Smooth muscle cell (in vitro differentiated cells): ENCODE data around the gene ARFGEF3. TPM values are rescaled to one million over a fixed set of nuclear protein-coding genes. Genes with fewer than 3 reads are reported as not detected.

Source experiments
- DNase-seq: peaks from one replicate; lab custom pipeline; 2025; ENCODE audit not compliant: unreplicated experiment; lab: John Stamatoyannopoulos, UW
- H2AFZ ChIP-seq: fragments of 200-600 bp; sonication (generic); 2 replicates; pipeline ENCODE4 v1.6.0; 2016; ENCODE audit warnings: antibody characterized with exemption, low read depth, mild to moderate bottlenecking
- H3F3A ChIP-seq: fragments of 200-600 bp; sonication (generic); 2 replicates; pipeline ENCODE4 v1.6.0; 2017; ENCODE audit warnings: antibody characterized with exemption, low read depth
- H3K27ac ChIP-seq: fragments of 200-600 bp; sonication (generic); 2 replicates; pipeline ENCODE4 v1.5.1; 2016; ENCODE audit warnings: low read depth, mild to moderate bottlenecking
- H3K27me3 ChIP-seq: fragments of 200-600 bp; sonication (generic); 2 replicates; pipeline ENCODE4 v1.6.1; 2016; ENCODE audit warnings: low read depth, mild to moderate bottlenecking
- H3K36me3 ChIP-seq: fragments of 200-600 bp; sonication (generic); 2 replicates; pipeline ENCODE4 v1.5.1; 2016; ENCODE audit warnings: low read depth
- H3K4me1 ChIP-seq: fragments of 200-600 bp; sonication (generic); 2 replicates; pipeline ENCODE4 v1.5.1; 2016; ENCODE audit warnings: low read depth
- H3K4me2 ChIP-seq: fragments of 200-600 bp; sonication (generic); 2 replicates; pipeline ENCODE4 v1.6.0; 2016; ENCODE audit warnings: mild to moderate bottlenecking
- H3K4me3 ChIP-seq: fragments of 200-600 bp; sonication (generic); 2 replicates; pipeline ENCODE4 v1.5.1; 2016; ENCODE audit warnings: mild to moderate bottlenecking
- H3K79me2 ChIP-seq: fragments of 200-600 bp; sonication (generic); 2 replicates; pipeline ENCODE4 v1.6.0; 2016; ENCODE audit warnings: low read depth, mild to moderate bottlenecking
- H3K9ac ChIP-seq: fragments of 200-600 bp; sonication (generic); 2 replicates; pipeline ENCODE4 v1.6.0; 2016; ENCODE audit warnings: low read depth
- H3K9me3 ChIP-seq: fragments of 200-600 bp; sonication (generic); replicated peaks from 2 replicates; pipeline ENCODE4 v1.5.1; 2016; ENCODE audit warnings: low read depth
- H4K20me1 ChIP-seq: fragments of 200-600 bp; sonication (generic); 2 replicates; pipeline ENCODE4 v1.6.0; 2016; ENCODE audit warnings: low read depth
- WGBS: methylation state at CpG from one replicate; pipeline ENCODE4 v1.1.7; 2016; ENCODE audit warnings: low lambda C conversion rate; 5-methylcytosine and 5-hydroxymethylcytosine counted together
- polyA plus RNA-seq: library from polyadenylated mRNA; unstranded; fragments of >200 nt; fragmentation: Nextera tagmentation; extraction: Ambion mirVana; gene quantifications from 2 replicates; pipeline ENCODE4 v1.2.1, GENCODE V29; 2016
- total RNA-seq: library from RNA; depleted of rRNA; stranded (reverse); fragments of >200 nt; gene quantifications from 2 replicates; pipeline ENCODE4 v1.2.3, GENCODE V29; 2014
- TF ChIP-seq, protein P1 (sequence below): fragments of 200-600 bp; sonication (generic); IDR thresholded peaks from 2 replicates; pipeline ENCODE4 v1.5.1; 2017; ENCODE audit warnings: borderline replicate concordance, mild to moderate bottlenecking, antibody characterized with exemption; ENCODE audit not compliant: insufficient read depth, poor library complexity, severe bottlenecking

Gene ARFGEF3
- total and polyA plus RNA-seq, 2 experiments from 2014 or later, result 0.06 to 2.2 TPM

DNA sequence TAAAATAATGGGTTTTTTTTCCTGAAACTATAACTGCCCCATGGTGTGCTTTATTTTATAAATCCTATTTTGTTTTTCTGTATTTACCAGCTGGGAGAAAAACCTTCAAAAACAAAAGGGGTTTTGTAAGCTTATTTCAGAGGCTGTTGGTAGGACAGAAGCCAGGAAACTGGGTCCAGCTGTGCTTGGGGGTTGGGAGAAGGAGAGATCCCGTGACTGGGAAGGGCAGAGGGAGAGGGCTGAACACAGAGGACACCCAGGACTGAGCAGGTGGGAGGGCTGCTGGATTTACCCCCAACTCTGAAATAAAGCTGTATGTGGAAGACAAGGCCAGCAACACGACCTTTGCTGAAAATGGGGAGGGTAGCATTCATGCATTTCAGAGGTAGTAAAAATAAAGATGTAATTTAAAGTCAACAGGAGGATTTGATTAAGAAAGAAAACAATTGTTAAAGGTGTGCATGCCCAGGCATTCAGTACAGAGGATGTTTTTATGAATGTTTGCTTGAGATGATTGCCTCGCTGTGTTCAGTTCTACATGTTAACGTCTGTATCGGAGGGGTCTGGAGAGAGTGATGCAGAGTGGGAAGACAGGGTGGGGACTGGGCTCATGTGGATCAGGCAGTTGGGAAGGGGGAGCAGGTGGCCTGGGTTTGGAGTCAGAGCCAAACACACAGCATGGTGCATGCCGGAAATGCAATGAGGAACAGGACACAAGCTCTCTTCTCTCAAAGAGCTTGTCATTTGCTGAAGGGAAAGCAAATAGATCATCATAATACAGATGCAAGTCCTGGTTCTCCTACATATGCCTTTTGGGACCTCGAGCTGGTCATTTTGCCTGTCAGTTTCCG lies 21.4 kb downstream of the ARFGEF3 start:
- no peak for DNase-seq
- no peak overlapping the region for H3K4me3 ChIP-seq
- no peak overlapping the region for H3K4me2 ChIP-seq
- no peaks in the 10 kb centered on the region for H3F3A ChIP-seq
- WGBS, result 66% methylated on average over 8 of the region's 8 CpGs
- H2AFZ ChIP-seq, result no peak overlapping the region
- no peaks in the 10 kb centered on the region for H3K79me2 ChIP-seq
- H3K9me3 ChIP-seq, result no peaks in the 10 kb centered on the region
- no peaks in the 10 kb centered on the region for H3K36me3 ChIP-seq
- H3K27me3 ChIP-seq, result peaks cover 3% of the 10 kb centered on the region
- H3K4me1 ChIP-seq, result peaks cover 19% of the 10 kb centered on the region
- no peak overlapping the region for H3K27ac ChIP-seq
- H4K20me1 ChIP-seq, result no peaks in the 10 kb centered on the region
- H3K9ac ChIP-seq, result no peak overlapping the region
- TF ChIP-seq, protein P1, sequence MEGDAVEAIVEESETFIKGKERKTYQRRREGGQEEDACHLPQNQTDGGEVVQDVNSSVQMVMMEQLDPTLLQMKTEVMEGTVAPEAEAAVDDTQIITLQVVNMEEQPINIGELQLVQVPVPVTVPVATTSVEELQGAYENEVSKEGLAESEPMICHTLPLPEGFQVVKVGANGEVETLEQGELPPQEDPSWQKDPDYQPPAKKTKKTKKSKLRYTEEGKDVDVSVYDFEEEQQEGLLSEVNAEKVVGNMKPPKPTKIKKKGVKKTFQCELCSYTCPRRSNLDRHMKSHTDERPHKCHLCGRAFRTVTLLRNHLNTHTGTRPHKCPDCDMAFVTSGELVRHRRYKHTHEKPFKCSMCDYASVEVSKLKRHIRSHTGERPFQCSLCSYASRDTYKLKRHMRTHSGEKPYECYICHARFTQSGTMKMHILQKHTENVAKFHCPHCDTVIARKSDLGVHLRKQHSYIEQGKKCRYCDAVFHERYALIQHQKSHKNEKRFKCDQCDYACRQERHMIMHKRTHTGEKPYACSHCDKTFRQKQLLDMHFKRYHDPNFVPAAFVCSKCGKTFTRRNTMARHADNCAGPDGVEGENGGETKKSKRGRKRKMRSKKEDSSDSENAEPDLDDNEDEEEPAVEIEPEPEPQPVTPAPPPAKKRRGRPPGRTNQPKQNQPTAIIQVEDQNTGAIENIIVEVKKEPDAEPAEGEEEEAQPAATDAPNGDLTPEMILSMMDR, result no peak

DNA sequence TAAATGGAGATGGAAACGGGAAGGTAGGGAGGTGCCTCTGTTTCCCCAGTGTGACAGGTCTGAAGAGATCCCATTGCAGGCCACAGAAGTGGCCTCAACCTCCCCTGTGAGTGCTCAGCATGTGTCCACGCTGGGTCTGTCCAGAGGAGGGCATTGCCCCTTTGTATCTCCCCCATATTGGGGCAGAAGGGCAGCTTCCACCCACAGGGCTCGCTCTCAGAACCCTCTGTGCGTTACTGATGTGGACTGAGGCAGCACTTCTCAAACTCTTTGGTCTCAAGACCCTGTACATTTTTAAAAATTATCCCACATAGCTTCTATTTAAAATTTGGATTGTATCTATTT lies 22.0 kb downstream of the ARFGEF3 start:
- TF ChIP-seq, protein P1, result no peak
- no peak overlapping the region for H3K4me2 ChIP-seq
- peaks cover 21% of the 10 kb centered on the region for H3K4me1 ChIP-seq
- no peak overlapping the region for H3K4me3 ChIP-seq
- no peaks in the 10 kb centered on the region for H3K36me3 ChIP-seq
- no peaks in the 10 kb centered on the region for H3K9me3 ChIP-seq
- H3F3A ChIP-seq, result no peaks in the 10 kb centered on the region
- no peak overlapping the region for H3K27ac ChIP-seq
- no peaks in the 10 kb centered on the region for H3K79me2 ChIP-seq
- no peaks in the 10 kb centered on the region for H4K20me1 ChIP-seq
- no peak for DNase-seq
- 73% methylated on average over 4 of the region's 4 CpGs for WGBS
- H3K27me3 ChIP-seq, result peaks cover 3% of the 10 kb centered on the region
- no peak overlapping the region for H2AFZ ChIP-seq
- H3K9ac ChIP-seq, result no peak overlapping the region

DNA sequence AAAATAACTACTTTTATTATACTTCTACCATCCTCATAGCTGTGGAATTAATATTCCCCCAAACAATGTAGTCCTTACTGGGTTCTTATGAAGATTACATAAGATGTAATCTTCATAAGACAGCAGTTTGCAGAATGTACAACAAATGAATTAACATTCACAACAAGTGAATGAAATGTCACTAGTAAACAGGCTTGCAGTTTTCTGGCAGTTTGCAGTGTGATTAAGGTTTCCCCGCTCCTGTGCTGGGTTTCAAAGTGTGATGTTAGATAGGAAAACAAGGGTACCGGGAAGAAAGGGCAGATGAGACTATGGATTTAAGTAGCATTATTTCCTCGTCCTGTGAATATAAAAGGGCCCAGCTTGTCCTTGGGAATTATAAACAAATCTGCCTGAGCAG lies 22.5 kb downstream of the ARFGEF3 start:
- WGBS, result 81% methylated on average over 3 of the region's 3 CpGs
- H3K9ac ChIP-seq, result no peak overlapping the region
- H3K27ac ChIP-seq, result no peak overlapping the region
- H3K27me3 ChIP-seq, result peaks cover 3% of the 10 kb centered on the region
- H3F3A ChIP-seq, result no peaks in the 10 kb centered on the region
- H3K4me3 ChIP-seq, result no peak overlapping the region
- no peaks in the 10 kb centered on the region for H3K36me3 ChIP-seq
- H3K79me2 ChIP-seq, result no peaks in the 10 kb centered on the region
- H3K4me2 ChIP-seq, result no peak overlapping the region
- H4K20me1 ChIP-seq, result no peaks in the 10 kb centered on the region
- H3K9me3 ChIP-seq, result no peaks in the 10 kb centered on the region
- TF ChIP-seq, protein P1, result no peak
- no peak for DNase-seq
- no peak overlapping the region for H2AFZ ChIP-seq
- H3K4me1 ChIP-seq, result peaks cover 21% of the 10 kb centered on the region

DNA sequence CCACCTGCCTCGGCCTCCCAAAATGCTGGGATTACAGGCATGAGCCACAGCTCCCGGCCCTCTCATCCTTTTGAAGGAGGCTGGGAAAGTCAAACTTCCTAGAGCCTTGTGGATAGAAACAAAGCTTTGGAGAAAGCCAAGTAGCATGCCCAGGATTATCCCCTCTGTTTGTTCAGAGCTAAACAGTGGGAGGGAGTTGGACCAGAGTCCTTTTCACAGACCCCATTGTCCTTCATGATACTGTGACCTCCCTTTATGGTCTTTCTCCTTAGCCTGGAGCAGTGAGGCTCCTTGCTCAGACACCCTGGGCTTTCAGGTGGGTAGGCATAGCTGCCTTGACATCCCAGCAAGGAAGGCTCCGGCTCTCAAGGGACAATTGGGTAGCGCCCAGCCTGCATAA lies 25.4 kb downstream of the ARFGEF3 start:
- TF ChIP-seq, protein P1, result no peak
- DNase-seq, result no peak
- Histone ChIP-seq H3K27ac (no peak overlapping the region), H2AFZ (no peak overlapping the region), H3K9ac (no peak overlapping the region), H3K27me3 (peaks cover 3% of the 10 kb centered on the region), H3K9me3 (no peaks in the 10 kb centered on the region), H3K4me1 (peaks cover 26% of the 10 kb centered on the region), H3F3A (no peaks in the 10 kb centered on the region), H3K36me3 (no peaks in the 10 kb centered on the region), H3K4me3 (no peak overlapping the region), H3K79me2 (no peaks in the 10 kb centered on the region), H3K4me2 (no peak overlapping the region), H4K20me1 (no peaks in the 10 kb centered on the region)
- WGBS, result 96% methylated on average over 4 of the region's 4 CpGs
